Measurements from ENCODE around the gene ELFN2. TPM values are rescaled to one million over a fixed set of nuclear protein-coding genes. Genes with fewer than 3 reads are reported as not detected.

ELFN2 gene
- polyA plus RNA-seq, 1 experiment = 2.6 TPM

- Histone ChIP-seq H3K27ac (ENCODE audit: low read depth, low read length) (no peak overlapping the region), H3K4me3 (ENCODE audit: low read depth, low read length) (no peak overlapping the region), H3K27me3 (ENCODE audit: control insufficient read depth, insufficient read depth, low read length) (peaks cover 6% of the 10 kb centered on the region), H3K9me3 (ENCODE audit: control insufficient read depth, insufficient read depth, low read length) (peaks cover 17% of the 10 kb centered on the region)
- TF ChIP-seq, protein P1, sequence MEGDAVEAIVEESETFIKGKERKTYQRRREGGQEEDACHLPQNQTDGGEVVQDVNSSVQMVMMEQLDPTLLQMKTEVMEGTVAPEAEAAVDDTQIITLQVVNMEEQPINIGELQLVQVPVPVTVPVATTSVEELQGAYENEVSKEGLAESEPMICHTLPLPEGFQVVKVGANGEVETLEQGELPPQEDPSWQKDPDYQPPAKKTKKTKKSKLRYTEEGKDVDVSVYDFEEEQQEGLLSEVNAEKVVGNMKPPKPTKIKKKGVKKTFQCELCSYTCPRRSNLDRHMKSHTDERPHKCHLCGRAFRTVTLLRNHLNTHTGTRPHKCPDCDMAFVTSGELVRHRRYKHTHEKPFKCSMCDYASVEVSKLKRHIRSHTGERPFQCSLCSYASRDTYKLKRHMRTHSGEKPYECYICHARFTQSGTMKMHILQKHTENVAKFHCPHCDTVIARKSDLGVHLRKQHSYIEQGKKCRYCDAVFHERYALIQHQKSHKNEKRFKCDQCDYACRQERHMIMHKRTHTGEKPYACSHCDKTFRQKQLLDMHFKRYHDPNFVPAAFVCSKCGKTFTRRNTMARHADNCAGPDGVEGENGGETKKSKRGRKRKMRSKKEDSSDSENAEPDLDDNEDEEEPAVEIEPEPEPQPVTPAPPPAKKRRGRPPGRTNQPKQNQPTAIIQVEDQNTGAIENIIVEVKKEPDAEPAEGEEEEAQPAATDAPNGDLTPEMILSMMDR (IDR thresholded peaks at IDR 0.05; ENCODE audit: low read depth, low read length) = no peak
- POLR2A ChIA-PET = no interaction called here
- CTCF ChIA-PET = no interaction called here
- no peak for DNase-seq (ENCODE audit: low read depth, low spot score)
Measured at GRCh38 chr22:37377138-37377537, 50.1 kb downstream of the ELFN2 start.

DNA sequence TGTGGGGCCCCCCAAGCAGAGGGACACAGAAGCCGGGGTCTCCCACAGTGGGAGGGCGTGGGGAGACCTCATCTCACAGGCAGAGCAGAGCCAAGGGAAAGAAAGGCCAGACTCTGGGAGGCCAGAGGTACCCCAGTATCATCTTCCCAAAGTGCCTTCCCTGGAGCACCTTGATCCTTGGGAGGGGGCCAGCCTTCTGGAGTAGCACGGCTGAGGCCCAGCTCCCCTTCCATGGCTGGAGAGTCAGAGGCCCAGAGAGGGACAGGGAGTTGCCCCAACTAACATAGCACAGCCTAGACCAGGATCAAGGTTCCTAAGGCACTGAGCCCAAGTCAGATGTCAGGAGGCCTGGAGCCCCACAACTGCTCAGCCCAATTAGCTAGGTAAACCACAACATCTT is 50.6 kb downstream of the ELFN2 start:
- CTCF ChIA-PET = no interaction called here
- Histone ChIP-seq H3K4me3 (ENCODE audit: low read depth, low read length) (no peak overlapping the region), H3K27ac (ENCODE audit: low read depth, low read length) (no peak overlapping the region), H3K27me3 (ENCODE audit: control insufficient read depth, insufficient read depth, low read length) (peaks cover 6% of the 10 kb centered on the region), H3K9me3 (ENCODE audit: control insufficient read depth, insufficient read depth, low read length) (peaks cover 17% of the 10 kb centered on the region)
- no peak for DNase-seq (ENCODE audit: low read depth, low spot score)
- POLR2A ChIA-PET = no interaction called here
- TF ChIP-seq, protein P1 (IDR thresholded peaks at IDR 0.05; ENCODE audit: low read depth, low read length) = no peak

GRCh38 chr22:37375801-37376200 is 51.5 kb downstream of the ELFN2 start:
- Histone ChIP-seq H3K27ac (ENCODE audit: low read depth, low read length) (no peak overlapping the region), H3K27me3 (ENCODE audit: control insufficient read depth, insufficient read depth, low read length) (peaks cover 6% of the 10 kb centered on the region), H3K9me3 (ENCODE audit: control insufficient read depth, insufficient read depth, low read length) (peaks cover 17% of the 10 kb centered on the region), H3K4me3 (ENCODE audit: low read depth, low read length) (no peak overlapping the region)
- TF ChIP-seq, protein P1 (IDR thresholded peaks at IDR 0.05; ENCODE audit: low read depth, low read length) = no peak
- no peak for DNase-seq (ENCODE audit: low read depth, low spot score)
- ChIA-PET CTCF (no interaction called here), POLR2A (no interaction called here)

GRCh38 chr22:37374571-37374970 is 52.7 kb downstream of the ELFN2 start:
- Histone ChIP-seq H3K27me3 (ENCODE audit: control insufficient read depth, insufficient read depth, low read length) (no peaks in the 10 kb centered on the region), H3K9me3 (ENCODE audit: control insufficient read depth, insufficient read depth, low read length) (peaks cover 17% of the 10 kb centered on the region), H3K4me3 (ENCODE audit: low read depth, low read length) (no peak overlapping the region), H3K27ac (ENCODE audit: low read depth, low read length) (no peak overlapping the region)
- ChIA-PET POLR2A (no interaction called here), CTCF (no interaction called here)
- TF ChIP-seq, protein P1 (IDR thresholded peaks at IDR 0.05; ENCODE audit: low read depth, low read length) = no peak
- no peak for DNase-seq (ENCODE audit: low read depth, low spot score)

DNA sequence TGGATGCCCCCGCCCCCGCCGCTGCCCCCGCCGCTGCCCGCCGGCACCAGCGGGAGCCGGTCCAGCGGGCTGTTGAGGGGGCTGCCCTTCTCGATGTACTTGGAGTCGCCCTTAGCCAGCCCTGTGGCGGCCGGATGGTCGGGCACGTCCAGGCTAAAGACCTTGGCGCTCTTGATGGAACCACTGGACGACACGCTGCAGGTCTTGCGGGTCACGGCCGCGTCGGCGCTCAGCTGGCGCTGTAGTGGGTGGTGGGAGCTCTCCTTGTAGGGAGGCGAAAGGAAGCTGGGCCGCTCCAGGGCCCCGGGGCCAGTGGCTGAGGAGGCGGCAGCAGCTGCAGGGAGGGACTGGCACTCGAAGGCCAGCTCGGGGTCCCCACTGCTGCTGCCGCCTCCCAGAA is 53.8 kb downstream of the ELFN2 start:
- TF ChIP-seq, protein P1 (IDR thresholded peaks at IDR 0.05; ENCODE audit: low read depth, low read length) = no peak
- H3K27me3 ChIP-seq (ENCODE audit: control insufficient read depth, insufficient read depth, low read length) = no peaks in the 10 kb centered on the region
- ChIA-PET CTCF (interaction anchor here (0.5 kb wide), 1 partner anchor 9 kb away, joined by 5 read pairs; no protein-coding TSS in a partner anchor), POLR2A (no interaction called here)
- H3K27ac ChIP-seq (ENCODE audit: low read depth, low read length) = no peak overlapping the region
- no peak overlapping the region for H3K4me3 ChIP-seq (ENCODE audit: low read depth, low read length)
- DNase-seq (ENCODE audit: low read depth, low spot score) = no peak
- peaks cover 17% of the 10 kb centered on the region for H3K9me3 ChIP-seq (ENCODE audit: control insufficient read depth, insufficient read depth, low read length)
